DMS 273 treated with DMSO at 0.1 percent for 48 hours (cell line): Measurements from ENCODE around the gene CCNA1.

Experiments used
- DNase-seq: peaks from one replicate; lab custom pipeline; 2025; lab: John Stamatoyannopoulos, UW

CCNA1 gene

GRCh38 chr13:36432106-36432544 lies at the start of gene CCNA1:
Gene CCNA1, plus strand, starts transcription at chr13:36432495. Its CDS starts 562 bp downstream, at chr13:36433057.
- DNase-seq = no peak

GRCh38 chr13:36385489-36385888 lies 46.8 kb upstream of the CCNA1 start:
- DNase-seq = no peak

GRCh38 chr13:36395280-36395679 lies 37.0 kb upstream of the CCNA1 start:
- DNase-seq = no peak

- DNase-seq = no peak
Measured at GRCh38 chr13:36405151-36405550, 27.1 kb upstream of the CCNA1 start.

- no peak for DNase-seq
Measured at GRCh38 chr13:36412736-36413135, 19.6 kb upstream of the CCNA1 start.

GRCh38 chr13:36413161-36413560 lies 19.1 kb upstream of the CCNA1 start:
- DNase-seq = no peak

- DNase-seq = no peak
Measured at GRCh38 chr13:36414461-36414860, 17.8 kb upstream of the CCNA1 start.

- no peak for DNase-seq
Measured at GRCh38 chr13:36417331-36417730, 15.0 kb upstream of the CCNA1 start.

GRCh38 chr13:36418022-36418805 lies 14.1 kb upstream of the CCNA1 start:
- DNase-seq = no peak

GRCh38 chr13:36420437-36420891 lies 11.8 kb upstream of the CCNA1 start:
- DNase-seq = no peak

- DNase-seq = no peak
Measured at GRCh38 chr13:36421447-36421846, 10.8 kb upstream of the CCNA1 start.

- DNase-seq = no peak
Measured at GRCh38 chr13:36428086-36428485, 4.2 kb upstream of the CCNA1 start.

- no peak for DNase-seq
Measured at GRCh38 chr13:36430247-36431203, 1.8 kb upstream of the CCNA1 start.

- DNase-seq = no peak
Measured at GRCh38 chr13:36431204-36432105, 840 bp upstream of the CCNA1 start.

GRCh38 chr13:36436811-36437210 lies 4.5 kb downstream of the CCNA1 start:
- no peak for DNase-seq

- no peak for DNase-seq
Measured at GRCh38 chr13:36438594-36439483, 6.5 kb downstream of the CCNA1 start.

- DNase-seq = no peak
Measured at GRCh38 chr13:36445278-36445677, 13.0 kb downstream of the CCNA1 start.

- no peak for DNase-seq
Measured at GRCh38 chr13:36445891-36446351, 13.6 kb downstream of the CCNA1 start.

- no peak for DNase-seq
Measured at GRCh38 chr13:36447501-36447900, 15.2 kb downstream of the CCNA1 start.

GRCh38 chr13:36450534-36450933 lies 18.2 kb downstream of the CCNA1 start:
- DNase-seq = no peak

GRCh38 chr13:36453516-36453915 lies 21.2 kb downstream of the CCNA1 start:
- DNase-seq = no peak
